Activated T-cell treated with anti-CD3 and anti-CD28 coated beads for 48 hours (primary cell): Measurements from ENCODE around the gene FOXRED2.
"Not testable (repeated sequence)": the region's sequence is repeated elsewhere in the genome, so short reads cannot be mapped to it uniquely, and the experiment has no call there.

ENCODE experiments used
- DNase-seq: peaks from one replicate; pipeline ENCODE4 v3.0.0-alpha.2; 2020; ENCODE audit warnings: low read depth

FOXRED2 gene

GRCh38 chr22:36469094-36469710 is 37.6 kb downstream of the FOXRED2 start:
- DNase-seq = no peak

DNA sequence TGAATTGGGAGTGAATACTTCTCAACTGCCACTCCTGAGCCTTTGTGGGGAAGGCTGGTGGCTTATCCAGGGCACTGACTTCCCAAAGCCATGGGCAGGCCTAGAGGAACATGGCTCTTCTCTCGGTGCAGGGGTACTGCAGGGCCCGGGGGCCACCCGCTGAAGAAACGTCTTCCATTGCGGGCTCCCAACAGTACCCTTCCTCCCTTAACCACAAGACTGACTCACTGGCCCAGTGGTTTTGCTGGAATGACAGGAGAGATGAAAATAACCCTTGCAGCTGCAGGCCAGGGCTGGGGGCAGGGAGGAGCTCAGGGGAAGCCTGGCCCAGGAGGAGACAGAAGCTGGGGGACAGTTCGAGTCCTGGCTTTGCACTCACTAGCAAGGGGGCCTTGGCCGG is 38.9 kb downstream of the FOXRED2 start:
- DNase-seq = no peak

GRCh38 chr22:36467042-36467810 is 39.6 kb downstream of the FOXRED2 start:
- no peak for DNase-seq

- no peak for DNase-seq
Measured at GRCh38 chr22:36466258-36466657, 40.6 kb downstream of the FOXRED2 start.

GRCh38 chr22:36465232-36466021 is 41.4 kb downstream of the FOXRED2 start:
- no peak for DNase-seq

- DNase-seq = no peak
Measured at GRCh38 chr22:36464715-36465231, 42.1 kb downstream of the FOXRED2 start.

GRCh38 chr22:36463783-36464184 is 43.1 kb downstream of the FOXRED2 start:
- DNase-seq = no peak

DNA sequence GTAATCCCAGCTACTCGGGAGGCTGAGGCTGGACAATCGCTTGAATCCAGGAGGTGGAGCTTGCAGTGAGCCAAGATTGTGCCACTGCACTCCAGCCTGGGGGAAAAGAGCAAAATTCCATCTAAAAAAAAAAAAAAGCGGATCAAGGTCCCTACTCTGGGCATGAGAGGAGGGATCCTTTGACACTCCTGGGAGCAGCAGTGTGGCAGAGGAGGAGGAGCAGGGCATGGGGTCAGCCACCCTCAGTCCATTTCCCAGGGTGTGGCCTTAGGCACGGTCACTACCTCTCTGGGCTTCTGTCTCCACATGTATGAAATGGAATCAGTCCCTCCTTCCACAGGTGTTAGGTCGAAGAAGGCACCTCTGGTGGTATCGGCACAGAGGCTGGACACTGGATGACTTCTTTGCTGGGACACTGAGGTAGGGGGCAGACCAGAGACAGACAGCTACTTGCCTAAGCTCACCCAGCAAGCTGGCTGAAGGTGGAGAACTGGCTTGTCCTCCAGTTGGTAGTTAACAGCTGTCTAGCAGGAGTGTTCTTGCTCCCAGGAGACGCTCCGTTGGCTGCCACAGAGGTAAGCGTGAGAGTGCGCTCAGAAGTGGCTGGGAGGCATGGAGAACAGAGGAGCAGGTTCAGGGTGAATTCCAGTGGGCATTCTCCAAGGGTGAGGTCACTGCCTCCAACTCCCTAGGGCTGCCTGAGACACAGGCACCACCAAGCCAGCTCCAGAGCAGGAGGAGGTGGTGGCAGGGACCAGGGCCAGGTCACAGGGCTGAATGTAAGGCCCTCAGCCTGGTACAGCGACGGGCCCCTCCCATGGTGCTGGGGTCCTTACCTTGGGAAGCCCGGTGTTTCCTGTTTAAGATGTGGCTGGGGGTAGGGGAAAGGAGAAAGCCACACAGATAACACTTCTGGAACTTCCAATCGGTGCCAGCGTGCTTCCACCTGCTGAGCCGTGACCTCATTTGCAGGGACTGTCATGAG is 44.9 kb downstream of the FOXRED2 start:
- DNase-seq = no peak

DNA sequence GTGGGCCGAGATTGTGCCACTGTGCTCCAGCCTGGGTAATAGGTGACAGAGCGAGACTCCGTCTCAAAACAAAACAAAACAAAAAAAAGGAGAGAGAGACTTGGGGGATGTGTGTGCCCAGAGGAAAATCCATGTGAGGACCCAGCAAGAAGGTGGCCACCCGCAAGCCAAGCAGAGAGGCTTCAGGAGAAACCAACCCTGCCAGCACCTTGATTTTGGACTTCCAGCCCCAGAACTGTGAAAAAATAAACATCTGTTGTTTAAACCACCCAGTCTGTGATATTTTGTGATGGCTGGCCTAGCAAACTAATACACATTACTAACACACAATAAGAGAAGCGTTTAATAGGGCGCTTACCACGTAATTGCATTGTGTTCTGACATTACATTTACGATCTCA is 46.6 kb downstream of the FOXRED2 start:
- DNase-seq = no peak

- no peak for DNase-seq
Measured at GRCh38 chr22:36457688-36458450, 49.0 kb downstream of the FOXRED2 start.

- no peak for DNase-seq
Measured at GRCh38 chr22:36456464-36456845, 50.4 kb downstream of the FOXRED2 start.

GRCh38 chr22:36455571-36456463 is 51.0 kb downstream of the FOXRED2 start:
- no peak for DNase-seq

DNA sequence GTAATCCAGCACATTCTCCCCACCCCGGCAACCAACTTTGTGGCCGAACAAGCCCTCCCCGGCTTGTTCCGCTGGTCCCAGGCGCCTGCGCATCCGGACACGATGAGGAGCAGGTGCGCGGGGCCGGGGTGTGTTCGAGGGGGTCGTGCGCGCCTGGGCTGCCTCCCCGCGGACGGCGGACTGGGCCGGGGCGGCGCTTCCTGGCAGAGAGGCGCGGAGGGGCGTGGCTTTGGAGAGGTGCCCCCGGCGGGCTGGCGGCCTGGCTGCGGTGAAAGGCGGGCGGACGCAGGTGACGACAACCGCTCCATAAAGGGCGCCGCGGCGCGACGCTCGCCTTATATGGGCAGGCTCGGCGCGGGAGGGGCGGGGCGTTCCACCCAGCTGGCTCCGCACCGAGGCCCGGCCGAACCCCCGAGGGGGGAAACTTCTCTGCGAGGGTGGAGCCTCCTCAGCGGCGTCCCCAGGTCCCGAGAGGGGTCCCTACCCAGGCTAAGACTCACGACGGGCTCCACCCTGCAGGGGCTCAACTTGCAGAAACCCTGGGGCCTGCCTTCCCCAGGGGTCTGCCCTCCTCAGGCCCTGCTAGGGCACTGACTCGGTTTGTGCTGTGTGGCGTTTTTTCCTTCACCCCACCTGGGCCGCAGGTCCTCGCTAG is 51.8 kb downstream of the FOXRED2 start:
- DNase-seq = peak; percentile 97

DNA sequence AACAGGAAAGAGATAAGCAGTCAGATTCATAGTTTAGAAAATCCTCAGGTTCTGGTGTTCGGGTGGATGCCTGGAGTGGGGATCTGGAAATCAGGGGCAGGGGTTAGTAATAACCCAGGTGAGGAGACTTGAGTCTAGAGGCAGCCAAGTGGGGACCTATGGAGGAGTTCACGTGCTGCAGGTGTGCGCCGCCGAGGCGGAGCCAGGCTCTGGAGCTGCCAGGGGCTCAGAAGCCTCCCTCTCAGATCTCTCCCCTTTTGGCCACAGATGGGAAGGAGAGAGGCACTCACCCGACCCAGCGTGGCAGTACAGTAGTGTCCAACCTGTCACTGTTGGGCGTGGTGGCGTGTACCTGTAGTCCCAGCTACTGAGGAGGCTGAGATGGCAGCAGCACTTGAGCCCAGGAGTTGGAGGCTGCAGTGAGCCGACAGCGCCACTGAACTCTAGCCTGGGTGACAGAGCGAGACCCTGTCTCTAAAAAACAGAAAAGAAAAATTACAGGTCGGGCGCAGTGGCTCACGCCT is 52.9 kb downstream of the FOXRED2 start:
- DNase-seq = no peak

DNA sequence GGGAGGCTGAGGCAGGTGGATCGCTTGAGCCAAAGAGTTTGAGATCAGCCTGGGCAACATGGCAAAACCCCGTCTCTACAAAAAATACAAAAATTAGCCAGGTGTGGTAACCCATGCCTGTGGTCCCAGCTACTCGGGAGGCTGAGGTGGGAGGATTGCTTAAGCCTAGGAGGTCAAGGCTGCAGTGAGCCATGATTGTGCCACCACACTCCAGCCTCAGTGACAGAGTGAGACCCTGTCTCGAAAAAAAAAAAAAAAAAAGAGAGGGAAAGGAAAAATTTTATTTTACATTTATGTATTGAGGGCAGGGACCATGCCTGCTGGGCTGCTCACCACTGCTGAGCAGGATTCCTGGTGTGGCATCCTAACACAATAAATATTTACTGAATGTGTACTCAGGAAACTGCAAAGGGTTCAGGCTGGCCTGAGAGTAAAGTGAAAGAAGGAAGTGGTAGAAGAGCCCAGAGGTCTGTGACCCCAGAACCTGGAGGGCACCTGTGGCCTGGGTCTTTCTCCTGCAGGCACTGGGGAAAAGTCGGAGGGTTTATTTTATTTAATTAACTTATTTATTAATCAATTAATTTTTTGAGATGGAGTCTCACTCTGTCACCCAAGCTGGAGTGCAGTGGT is 53.7 kb downstream of the FOXRED2 start:
- not testable (repeated sequence) for DNase-seq

DNA sequence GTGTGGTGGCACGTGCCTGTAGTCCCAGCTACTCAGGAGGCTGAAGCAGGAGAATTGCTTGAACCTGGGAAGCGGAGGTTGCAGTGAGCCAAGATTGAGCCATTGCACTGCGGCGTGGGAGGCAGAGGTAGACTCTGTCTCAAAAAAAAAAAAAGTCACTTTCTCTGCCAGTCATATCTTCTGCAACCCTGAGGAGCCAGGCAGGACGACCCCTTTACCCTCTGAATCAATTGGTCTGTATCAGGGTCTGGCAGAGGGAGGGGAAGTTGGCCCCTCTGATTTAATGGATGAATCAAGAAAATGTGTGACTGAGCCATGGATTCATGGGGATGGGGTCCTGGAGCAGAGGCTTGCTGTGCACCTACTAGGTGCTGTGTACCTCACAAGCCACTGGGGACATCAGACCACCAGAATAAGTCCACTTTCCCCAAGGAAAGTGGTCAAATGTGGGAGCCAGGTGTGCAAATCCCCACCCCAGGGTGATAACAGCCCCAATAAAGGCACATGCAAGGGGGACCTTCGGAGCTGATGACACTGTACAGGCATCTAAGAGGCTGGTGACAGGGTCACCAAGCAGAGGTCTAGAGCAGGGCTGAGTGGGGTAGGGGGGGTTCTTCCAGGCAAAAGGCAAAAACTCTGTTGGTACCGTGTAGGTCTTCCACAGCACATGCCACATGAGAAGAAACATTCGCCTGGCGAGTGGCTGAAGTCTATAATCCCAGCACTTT is 54.4 kb downstream of the FOXRED2 start:
- DNase-seq = no peak

DNA sequence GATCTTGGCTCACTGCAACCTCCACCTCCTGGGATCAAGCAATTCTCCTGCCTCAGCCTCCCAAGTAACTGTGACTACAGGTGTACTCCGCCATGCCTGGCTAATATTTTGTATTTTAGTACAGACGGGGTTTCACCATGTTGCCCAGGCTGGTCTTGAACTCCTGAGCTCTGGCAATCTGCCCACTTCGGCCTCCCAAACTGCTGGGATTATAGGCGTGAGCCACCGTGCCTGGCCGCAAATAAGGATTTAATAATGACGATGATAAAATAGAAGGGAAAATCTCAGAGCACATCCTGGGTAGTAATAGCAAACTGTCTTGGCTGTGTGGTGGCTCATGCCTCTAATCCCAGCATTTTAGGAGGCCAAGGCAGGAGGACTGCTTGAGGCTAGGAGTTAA is 55.9 kb downstream of the FOXRED2 start:
- not testable (repeated sequence) for DNase-seq
